Effector CD4-positive, alpha-beta T cell (primary cell): ENCODE measurements around the gene LYZL1.
"Not testable (repeated sequence)": the region's sequence is repeated elsewhere in the genome, so short reads cannot be mapped to it uniquely, and the experiment has no call there.

Source experiments
- DNase-seq: peaks from one replicate; pipeline ENCODE4 v3.0.0-alpha.2; 2020

The LYZL1 gene

GRCh38 chr10:29265210-29265768 lies 23.6 kb upstream of the LYZL1 start:
- no peak for DNase-seq

DNA sequence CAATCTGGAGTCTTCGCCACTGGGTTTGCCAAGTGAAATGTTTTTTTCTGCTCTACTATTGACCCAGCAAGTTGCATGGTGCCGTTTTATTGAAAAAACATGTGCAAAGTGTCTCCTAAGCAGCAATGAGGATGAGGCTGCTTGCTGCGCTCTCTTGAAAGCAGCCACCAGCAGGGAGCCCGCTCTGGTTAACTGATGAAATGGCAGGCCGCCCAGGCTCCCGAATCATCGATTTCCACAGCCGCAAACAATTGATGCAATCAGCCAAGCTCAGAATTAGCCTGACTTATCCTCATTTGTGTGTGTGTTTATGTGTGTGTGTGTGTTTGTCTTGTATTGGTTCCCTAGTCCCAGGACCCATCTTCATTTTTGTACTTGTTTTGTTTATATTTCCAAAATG lies 22.2 kb upstream of the LYZL1 start:
- no peak for DNase-seq

DNA sequence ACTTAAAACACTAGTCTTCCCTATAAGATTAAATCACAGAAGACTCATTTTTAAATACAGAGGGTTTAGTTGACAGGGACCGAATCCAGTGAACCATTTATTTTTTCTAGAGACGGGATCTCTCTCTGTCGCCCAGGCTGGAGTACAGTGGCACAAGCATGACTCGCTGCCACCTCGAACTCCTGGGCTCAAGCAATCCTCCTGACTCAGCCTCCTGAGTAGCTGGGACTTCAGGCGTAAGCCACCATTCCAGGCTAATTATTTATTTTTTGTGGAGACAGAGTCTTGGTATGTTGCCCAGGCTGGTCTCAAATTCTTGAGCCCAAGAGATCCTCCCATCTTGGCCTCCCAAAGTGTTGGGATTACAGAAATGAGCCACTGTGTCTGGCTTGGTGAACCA lies 20.9 kb upstream of the LYZL1 start:
- DNase-seq: no peak

DNA sequence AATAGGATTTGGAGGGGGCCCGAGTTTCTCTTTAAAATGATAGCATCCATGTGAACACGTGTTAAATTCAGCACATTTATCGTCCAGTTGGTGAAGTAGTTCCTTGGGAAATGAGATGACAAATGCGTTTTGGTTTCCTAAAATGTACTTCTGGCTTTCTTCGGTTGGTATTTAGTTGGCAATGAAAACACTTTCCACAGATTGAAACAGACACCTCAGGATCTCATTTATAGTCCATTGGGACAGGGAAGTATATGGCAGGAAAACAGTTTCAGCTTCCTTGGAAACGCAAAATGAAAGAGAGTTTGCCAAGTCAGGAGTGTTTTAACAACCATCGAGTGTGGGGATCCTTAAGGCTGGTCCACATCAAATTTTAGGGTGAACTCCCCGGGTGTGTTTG lies 19.4 kb upstream of the LYZL1 start:
- no peak for DNase-seq

DNA sequence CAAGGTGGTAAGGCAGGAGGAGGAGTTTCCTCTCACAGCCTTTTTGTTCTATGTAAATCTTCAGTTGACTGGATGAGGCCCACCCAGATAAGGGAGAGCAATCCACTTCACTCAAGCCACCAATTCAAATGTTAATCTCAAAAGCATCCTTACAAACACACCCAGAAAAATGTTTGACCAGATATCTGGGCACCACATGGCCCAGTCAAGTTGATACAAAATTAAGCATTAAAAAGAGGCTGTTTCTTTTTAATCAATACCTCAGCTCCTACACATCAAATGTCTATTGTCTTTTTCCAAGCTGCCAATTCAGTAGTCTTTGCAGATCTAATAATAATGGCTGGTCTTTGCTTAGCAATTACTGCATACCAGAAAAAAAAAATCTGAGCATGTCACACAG lies 18.0 kb upstream of the LYZL1 start:
- DNase-seq: no peak

DNA sequence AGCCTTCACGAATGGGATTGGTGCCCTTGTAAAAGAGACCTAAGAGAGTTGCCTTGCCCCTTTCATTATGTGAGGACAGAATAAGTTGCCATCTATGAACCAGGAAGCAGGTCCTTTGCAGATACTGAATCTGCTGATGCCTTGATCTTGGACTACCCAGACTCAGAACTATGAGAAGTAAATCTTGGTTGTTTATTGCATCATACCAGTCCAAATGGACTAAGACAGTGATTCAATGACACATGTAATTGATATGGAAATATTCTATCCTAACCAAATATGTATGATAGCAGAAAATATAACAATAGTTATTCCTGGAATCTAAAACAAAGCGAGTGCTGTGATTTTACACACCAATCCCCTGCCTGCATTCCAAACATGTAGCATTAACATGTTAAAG lies 17.0 kb upstream of the LYZL1 start:
- no peak for DNase-seq

DNA sequence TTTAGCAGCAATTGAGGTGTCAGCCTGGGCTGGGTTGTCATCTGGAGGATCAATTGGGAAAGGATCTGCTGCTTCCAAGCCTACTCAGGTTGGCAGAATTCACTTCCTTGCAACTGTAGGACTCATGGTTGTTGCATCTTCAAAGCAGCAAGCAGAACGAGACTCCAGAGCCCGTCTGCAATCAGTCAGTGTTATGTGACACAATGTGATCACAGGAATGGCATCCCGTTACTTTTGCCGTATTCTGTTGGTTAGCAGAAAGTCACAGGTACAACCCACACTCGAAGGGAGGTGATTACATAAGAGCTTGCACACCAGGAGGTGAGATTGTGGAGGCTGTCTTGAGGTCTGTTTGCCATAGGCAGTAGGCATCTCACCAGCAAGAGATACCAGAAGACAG lies 15.4 kb upstream of the LYZL1 start:
- DNase-seq: no peak

- no peak for DNase-seq
Observed at GRCh38 chr10:29276251-29276850, 12.5 kb upstream of the LYZL1 start.

- DNase-seq: no peak
Observed at GRCh38 chr10:29277296-29277695, 11.6 kb upstream of the LYZL1 start.

DNA sequence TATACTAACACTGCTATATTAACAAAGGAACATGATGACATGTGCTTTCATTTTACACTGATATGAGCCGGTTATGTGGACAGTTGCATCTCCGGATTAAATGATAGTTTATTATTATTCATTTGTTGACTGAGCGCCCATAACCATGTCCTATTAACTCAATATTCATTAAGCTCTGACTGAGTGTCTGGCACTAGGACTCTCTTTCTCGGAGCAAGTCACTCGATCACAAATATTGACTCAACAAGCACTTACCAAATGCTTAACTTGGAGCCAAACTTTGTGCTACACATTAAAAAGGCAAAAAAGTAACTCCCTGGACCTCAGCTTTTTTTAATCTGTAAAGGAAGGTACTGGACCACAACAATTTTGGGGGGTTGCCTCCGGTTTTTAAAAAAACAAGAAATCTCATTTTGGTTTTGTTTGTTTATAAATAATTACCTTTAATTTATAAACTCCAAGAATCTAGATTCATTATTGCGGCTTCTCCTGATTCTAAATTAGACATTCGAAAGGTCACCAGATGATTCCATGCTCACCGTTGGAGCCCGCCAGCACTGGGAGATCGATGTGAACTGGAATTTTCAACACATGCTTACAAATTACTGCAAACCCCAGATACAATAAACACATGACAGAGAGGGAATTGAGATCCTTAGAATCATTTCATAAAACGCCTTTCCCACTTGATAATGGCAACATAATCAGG lies 8.9 kb upstream of the LYZL1 start:
- no peak for DNase-seq

- DNase-seq: no peak
Observed at GRCh38 chr10:29280488-29280840, 8.4 kb upstream of the LYZL1 start.

DNA sequence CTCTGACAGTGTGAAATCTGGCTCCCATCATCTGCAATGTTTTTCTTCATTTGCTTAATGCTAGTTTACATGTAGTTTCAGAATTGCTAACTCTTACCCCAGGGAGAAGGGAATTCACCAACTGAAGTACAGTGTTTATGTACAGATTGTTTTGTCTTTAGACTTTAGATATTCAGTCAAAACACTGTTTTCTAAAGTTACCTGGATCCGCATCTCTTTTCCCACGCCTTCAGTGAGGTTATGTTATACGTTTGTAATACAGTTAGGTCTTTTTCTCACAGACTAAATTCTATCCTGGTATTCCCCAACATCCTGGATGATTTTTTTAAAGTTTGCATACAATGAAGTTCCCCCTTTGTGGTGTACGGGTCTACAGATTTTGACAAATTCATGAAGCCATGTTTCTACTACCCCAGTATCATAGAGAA lies 3.2 kb upstream of the LYZL1 start:
- no peak for DNase-seq

GRCh38 chr10:29287635-29288034 lies 1.2 kb upstream of the LYZL1 start:
- no peak for DNase-seq

GRCh38 chr10:29291561-29291960 lies 2.7 kb downstream of the LYZL1 start:
- not testable (repeated sequence) for DNase-seq

DNA sequence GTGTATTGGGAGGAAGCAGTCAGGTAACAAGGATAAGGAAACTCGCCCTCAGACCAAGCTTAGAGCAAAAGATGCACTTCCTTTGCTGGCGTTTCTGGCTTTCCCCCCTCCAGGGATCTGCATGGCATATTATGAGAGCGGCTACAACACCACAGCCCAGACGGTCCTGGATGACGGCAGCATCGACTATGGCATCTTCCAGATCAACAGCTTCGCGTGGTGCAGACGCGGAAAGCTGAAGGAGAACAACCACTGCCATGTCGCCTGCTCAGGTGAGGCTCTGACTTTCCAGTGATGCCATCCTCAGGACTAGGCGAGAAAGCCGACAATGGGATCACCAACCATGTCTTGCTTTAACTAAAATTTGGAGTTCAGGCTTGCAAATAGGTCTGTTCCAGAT lies 3.5 kb downstream of the LYZL1 start:
- not testable (repeated sequence) for DNase-seq

DNA sequence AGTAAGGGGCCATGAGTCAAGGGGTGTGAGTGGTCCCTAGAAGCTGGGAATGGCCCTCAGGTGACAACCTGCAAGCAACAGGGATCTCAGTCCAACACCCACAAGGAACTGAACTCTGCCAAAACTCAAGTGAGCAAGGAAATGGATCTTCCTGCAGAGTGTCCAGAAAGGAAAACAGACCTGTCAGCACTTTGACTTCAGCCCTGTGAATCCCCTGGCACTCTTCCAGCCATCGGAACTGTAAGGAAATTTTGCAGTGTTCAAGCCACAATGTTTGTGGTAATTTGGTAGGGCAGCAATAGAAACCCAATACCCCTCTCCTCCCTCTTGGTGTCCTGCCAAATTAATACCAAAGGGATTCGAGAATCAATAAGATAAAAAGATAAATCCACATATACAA lies 6.9 kb downstream of the LYZL1 start:
- no peak for DNase-seq

DNA sequence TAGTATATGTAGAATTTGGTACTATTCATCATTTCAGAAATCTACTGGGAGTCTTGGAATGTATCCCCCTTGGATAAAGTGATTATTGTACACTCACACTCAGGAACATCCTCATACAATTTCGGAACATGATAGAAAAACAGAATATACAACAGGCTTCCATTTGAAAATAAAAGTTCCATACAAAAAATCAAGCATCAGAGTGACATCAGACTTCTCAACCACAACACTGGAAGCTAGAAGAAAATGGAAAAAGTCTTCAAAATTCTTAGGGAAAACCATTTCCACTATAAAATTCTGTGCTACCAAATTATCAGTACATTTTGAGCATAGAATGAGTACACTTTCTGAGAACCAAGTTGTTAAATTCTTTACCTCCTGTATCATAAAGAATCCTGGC lies 8.8 kb downstream of the LYZL1 start:
- no peak for DNase-seq

DNA sequence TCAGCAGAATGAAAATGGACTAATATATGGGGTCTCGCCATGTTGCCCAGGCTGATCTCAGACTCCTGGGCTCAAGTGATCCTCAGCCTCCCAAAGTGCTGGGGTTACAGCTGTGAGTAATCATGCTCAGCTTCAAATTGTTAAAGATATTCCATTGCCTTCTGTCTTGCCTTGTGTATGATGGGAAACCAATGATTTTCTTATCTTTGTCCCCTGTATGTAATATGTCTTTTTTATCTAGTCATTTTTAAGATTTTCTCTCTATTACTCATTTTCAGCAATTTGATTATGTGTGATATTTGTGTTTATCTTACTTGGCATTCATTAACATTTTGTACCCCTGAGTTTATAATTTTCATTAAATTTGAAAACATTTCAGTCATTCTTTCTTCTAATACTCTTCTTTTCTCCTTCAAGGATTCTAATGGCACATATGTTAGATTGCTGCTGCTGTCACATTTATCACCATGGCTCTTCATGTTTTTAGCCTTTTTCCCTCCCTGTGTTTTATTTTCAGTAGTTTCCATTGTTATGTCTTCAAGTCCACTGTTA lies 12.6 kb downstream of the LYZL1 start:
- DNase-seq: no peak

DNA sequence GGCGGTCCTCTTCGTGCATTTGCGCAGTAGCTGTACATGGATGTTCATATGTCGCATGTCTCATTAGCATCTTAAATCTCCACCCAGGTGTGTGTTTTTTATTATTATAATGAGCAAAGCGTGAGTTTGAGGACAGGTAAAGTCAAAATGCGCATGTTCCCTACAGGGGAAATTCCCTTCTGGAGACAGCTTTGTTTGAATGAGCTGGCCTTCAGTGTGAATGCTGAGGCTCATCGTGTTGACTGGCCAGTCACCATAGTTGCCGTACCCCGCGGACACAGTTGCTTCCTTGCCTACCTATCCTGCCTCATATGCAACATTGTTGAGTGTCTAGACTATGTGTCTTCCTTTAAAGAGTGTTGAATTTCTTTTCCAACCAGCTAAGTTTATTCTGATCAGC lies 13.6 kb downstream of the LYZL1 start:
- DNase-seq: no peak

GRCh38 chr10:29304264-29304994 lies 15.6 kb downstream of the LYZL1 start:
- DNase-seq: no peak

DNA sequence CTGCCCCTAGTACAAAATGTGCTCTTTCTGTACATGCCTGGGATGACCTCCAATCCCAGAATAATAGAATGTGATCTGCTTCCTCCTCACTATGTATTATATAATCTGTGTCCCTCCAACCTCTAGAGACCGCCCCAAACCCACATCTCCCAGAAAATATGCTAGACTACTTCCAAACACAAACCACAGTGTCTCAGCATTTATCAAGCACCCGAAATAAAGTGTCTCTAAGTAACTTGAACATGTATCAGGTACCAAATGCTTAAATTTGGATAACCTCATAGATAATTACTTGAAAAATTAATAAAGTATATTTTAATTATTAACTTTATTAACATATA lies 16.1 kb downstream of the LYZL1 start:
- DNase-seq: no peak

DNA sequence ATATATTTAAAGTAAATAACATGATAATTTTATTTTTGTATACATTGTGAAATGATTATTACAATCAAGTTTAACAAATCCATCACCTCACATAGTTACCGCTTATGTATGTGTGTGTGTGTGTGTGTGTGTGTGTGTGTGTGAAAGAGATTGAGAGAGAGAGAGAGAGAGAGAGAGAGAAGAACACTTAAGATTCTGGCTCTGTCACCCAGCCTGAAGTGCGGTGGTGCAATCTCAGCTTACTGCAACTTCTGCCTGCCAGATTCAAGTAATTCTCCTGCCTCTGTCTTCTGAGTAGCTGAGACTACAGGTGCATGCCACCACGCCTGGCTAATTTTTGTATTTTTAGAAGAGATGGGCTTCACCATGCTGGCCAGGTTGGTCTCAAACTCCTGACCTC lies 17.8 kb downstream of the LYZL1 start:
- DNase-seq: no peak

DNA sequence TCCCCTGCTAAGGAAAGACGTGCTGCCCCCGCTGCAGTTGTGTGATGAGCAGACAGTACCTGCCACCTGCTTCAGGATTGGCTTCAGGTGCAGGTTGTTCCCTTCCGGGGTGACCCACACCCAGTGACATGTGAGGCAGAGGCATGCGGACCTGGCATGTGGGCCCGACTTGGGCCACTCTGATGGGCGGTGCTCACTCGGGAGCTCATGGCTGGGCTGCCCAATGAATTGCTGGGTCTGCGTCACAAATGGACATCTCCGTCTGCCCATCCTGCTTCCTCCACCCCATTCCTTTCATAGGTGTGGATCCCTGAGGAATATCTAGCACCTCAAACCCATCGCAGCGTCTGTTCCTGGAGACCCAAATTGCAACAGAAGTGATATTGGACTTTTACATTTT lies 19.3 kb downstream of the LYZL1 start:
- DNase-seq: not testable (repeated sequence)

DNA sequence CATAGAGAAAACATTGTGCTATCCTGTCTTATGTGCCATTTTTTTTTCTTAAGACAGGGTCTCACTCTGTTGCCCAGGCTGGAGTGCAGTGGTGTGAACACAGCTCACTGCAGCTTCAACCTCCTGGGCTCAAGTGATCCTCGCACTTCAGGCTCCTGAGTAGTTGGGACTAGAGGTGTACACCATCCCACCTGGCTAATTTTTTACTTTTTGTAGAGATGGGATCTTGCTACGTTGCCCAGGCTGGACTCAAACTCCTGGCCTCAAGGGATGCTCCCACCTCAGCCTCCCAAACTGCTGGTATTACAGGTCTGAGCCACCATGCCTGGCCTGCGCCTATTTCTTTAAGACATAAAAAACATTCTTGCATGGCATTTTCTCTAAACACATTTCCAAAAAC lies 20.6 kb downstream of the LYZL1 start:
- no peak for DNase-seq
